ENCODE data around the gene KIAA0825. TPM values are rescaled to one million over a fixed set of nuclear protein-coding genes. Genes with fewer than 3 reads are reported as not detected.

KIAA0825 gene
- total RNA-seq, 4 donors from 2014 or later = 1.2 to 5.3 (median 4.0) TPM

DNA sequence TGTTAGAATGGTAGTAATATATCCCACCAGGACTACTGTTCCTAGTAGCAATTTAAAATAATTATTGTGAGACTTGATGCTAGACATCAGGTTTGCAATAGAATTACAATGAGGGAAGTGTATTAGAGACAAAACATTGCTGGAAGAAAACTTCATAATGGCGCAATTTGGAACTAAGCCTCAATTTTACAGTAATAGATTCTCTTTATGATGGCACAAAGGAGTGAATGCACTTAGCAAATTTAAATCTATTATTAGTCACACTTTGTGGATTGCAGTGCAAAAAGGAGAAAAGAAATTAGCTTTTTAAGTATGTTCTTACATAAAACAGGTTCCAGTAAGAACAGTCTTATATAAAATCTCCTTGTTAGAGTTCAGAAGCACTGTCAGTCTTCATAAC, 358.3 kb downstream of the KIAA0825 start:
- 88 to 95% methylated on average over 1 of the region's 1 CpG for WGBS, 2 donors (ENCODE audit: low coverage in 1 of 2)
- DNase-seq = no peak
- no peaks in the 10 kb centered on the region for H3K9me3 ChIP-seq
- in situ Hi-C loops (cut with MboI; ENCODE audit: low pct_ligation_motif_present in 1 of 4, low pct_unique_long_range_greater_than_20kb in 1 of 4, low sequenced_read_pairs in 3 of 4) (no loop called here), intact Hi-C loops (cut with DNase I; ENCODE audit: low total_unique reads) (loop anchor here (10.0 kb wide), 1 partner anchor 945 kb away; no protein-coding TSS in a partner anchor)
- TF ChIP-seq POLR2AphosphoS5 (IDR thresholded peaks at IDR 0.05) (no peak), CTCF (IDR thresholded peaks at IDR 0.05) (no peak), EP300 (IDR thresholded peaks at IDR 0.05; ENCODE audit: low read depth) (no peak), POLR2A (IDR thresholded peaks at IDR 0.05) (no peak)
- no peak overlapping the region for H3K4me3 ChIP-seq
- no peaks in the 10 kb centered on the region for H3K36me3 ChIP-seq
- no peaks in the 10 kb centered on the region for H3K4me1 ChIP-seq
- H3K27me3 ChIP-seq = no peaks in the 10 kb centered on the region
- H3K27ac ChIP-seq = no peak overlapping the region

DNA sequence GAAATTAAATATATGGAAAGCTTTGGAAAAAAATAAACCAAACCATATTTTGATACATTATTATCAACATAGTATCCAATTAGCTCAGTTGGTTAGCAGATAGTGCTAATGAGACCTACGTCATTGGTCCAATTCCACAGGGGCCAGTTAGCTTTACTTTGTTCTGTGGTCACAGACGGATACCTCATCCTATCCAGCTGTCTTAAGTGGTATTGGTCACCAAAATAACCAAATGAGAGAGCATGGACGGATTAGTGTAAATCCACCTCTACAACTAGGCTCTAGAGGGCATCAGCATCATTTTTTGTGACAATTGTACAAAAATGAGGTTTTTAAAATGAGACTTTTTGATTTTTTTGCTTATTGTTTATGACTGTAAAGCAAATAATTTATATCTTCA, 364.2 kb downstream of the KIAA0825 start:
- no peak overlapping the region for H3K27ac ChIP-seq
- no peak for TF ChIP-seq EP300 (IDR thresholded peaks at IDR 0.05; ENCODE audit: low read depth)
- TF ChIP-seq POLR2AphosphoS5 (IDR thresholded peaks at IDR 0.05) = no peak
- TF ChIP-seq POLR2A (IDR thresholded peaks at IDR 0.05) = no peak
- TF ChIP-seq CTCF (IDR thresholded peaks at IDR 0.05) = no peak
- no peaks in the 10 kb centered on the region for H3K36me3 ChIP-seq
- no peaks in the 10 kb centered on the region for H3K9me3 ChIP-seq
- no peaks in the 10 kb centered on the region for H3K27me3 ChIP-seq
- DNase-seq = no peak
- no peak overlapping the region for H3K4me3 ChIP-seq
- no peaks in the 10 kb centered on the region for H3K4me1 ChIP-seq
- in situ Hi-C loops (cut with MboI; ENCODE audit: low pct_ligation_motif_present in 1 of 4, low pct_unique_long_range_greater_than_20kb in 1 of 4, low sequenced_read_pairs in 3 of 4) = no loop called here
- WGBS, 2 donors (ENCODE audit: low coverage in 1 of 2) = 64 to 78% methylated on average over 3 of the region's 3 CpGs
- intact Hi-C loops (cut with DNase I; ENCODE audit: low total_unique reads) = no loop called here

- TF ChIP-seq POLR2AphosphoS5 (IDR thresholded peaks at IDR 0.05) (no peak), POLR2A (IDR thresholded peaks at IDR 0.05) (no peak), CTCF (IDR thresholded peaks at IDR 0.05) (no peak), EP300 (IDR thresholded peaks at IDR 0.05; ENCODE audit: low read depth) (no peak)
These were observed 367.4 kb downstream of the KIAA0825 start for GRCh38 chr5:94250985-94251384.

DNA sequence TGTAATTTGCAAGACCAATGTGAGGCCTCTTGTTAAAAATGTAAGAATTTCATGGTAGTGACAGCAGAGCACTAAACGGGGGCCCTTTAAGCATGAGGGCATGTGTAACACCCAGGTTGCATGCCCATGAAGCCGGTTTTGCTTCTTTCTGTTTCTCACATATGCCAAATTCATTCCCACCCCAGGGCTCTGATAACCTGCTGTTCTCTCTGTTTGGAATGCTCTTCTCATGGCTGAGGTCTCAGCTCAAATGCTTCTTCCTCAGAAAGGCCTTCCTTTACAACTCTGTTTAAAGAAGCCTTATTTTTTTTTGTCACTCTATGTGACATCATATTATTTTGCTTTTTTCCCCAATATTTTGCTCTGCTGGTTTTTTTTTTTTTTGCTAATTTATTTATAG, 369.0 kb downstream of the KIAA0825 start:
- intact Hi-C loops (cut with DNase I; ENCODE audit: low total_unique reads) = no loop called here
- Histone ChIP-seq H3K27me3 (no peaks in the 10 kb centered on the region), H3K9me3 (no peaks in the 10 kb centered on the region), H3K36me3 (no peaks in the 10 kb centered on the region), H3K4me1 (no peaks in the 10 kb centered on the region), H3K27ac (no peak overlapping the region), H3K4me3 (no peak overlapping the region)
- DNase-seq = no peak
- in situ Hi-C loops (cut with MboI; ENCODE audit: low pct_ligation_motif_present in 1 of 4, low pct_unique_long_range_greater_than_20kb in 1 of 4, low sequenced_read_pairs in 3 of 4) = no loop called here
- WGBS, 2 donors (ENCODE audit: low coverage in 1 of 2) = 61 to 94% methylated on average over 2 of the region's 2 CpGs
- TF ChIP-seq POLR2A (IDR thresholded peaks at IDR 0.05) = no peak
- no peak for TF ChIP-seq POLR2AphosphoS5 (IDR thresholded peaks at IDR 0.05)
- no peak for TF ChIP-seq EP300 (IDR thresholded peaks at IDR 0.05; ENCODE audit: low read depth)
- no peak for TF ChIP-seq CTCF (IDR thresholded peaks at IDR 0.05)

More at GRCh38 chr5:94250985-94251384, 367.4 kb downstream of the KIAA0825 start:
- Histone ChIP-seq H3K9me3 (no peaks in the 10 kb centered on the region), H3K36me3 (no peaks in the 10 kb centered on the region), H3K4me3 (no peak overlapping the region), H3K27ac (no peak overlapping the region), H3K4me1 (no peaks in the 10 kb centered on the region), H3K27me3 (no peaks in the 10 kb centered on the region)
- WGBS, 2 donors (ENCODE audit: low coverage in 1 of 2) = 83 to 87% methylated on average over 4 to 5 of the region's 5 CpGs
- intact Hi-C loops (cut with DNase I; ENCODE audit: low total_unique reads) (no loop called here), in situ Hi-C loops (cut with MboI; ENCODE audit: low pct_ligation_motif_present in 1 of 4, low pct_unique_long_range_greater_than_20kb in 1 of 4, low sequenced_read_pairs in 3 of 4) (no loop called here)
- no peak for DNase-seq
